GOT3 (cell line): ENCODE results near the gene RNF166.

Experiments
- DNase-seq: peaks from one replicate; lab custom pipeline; 2025; ENCODE audit warnings: mixed read lengths; lab: John Stamatoyannopoulos, UW

Gene RNF166

GRCh38 chr16:88706229-88706964 lies at the start of gene RNF166, which contains the start of gene CTU2:
TSS of gene RNF166 (minus strand) at chr16:88706408. CDS start at chr16:88706325, 83 bp downstream.
TSS of gene CTU2 (plus strand) at chr16:88706503. CDS start at chr16:88706531, 28 bp downstream.
- peak; percentile 52 for DNase-seq

GRCh38 chr16:88754912-88755744 lies 48.9 kb upstream of the RNF166 start:
- DNase-seq = no peak

- DNase-seq = no peak
Observed at GRCh38 chr16:88754109-88754911, 48.1 kb upstream of the RNF166 start.

GRCh38 chr16:88753602-88754001 lies 47.4 kb upstream of the RNF166 start:
- DNase-seq = no peak

GRCh38 chr16:88753191-88753590 lies 47.0 kb upstream of the RNF166 start:
- no peak for DNase-seq

GRCh38 chr16:88752386-88753002 lies 46.3 kb upstream of the RNF166 start:
- DNase-seq = no peak

- DNase-seq = no peak
Observed at GRCh38 chr16:88750854-88751253, 44.6 kb upstream of the RNF166 start.

GRCh38 chr16:88749358-88749757 lies 43.1 kb upstream of the RNF166 start:
- no peak for DNase-seq

GRCh38 chr16:88748364-88748763 lies 42.2 kb upstream of the RNF166 start:
- DNase-seq = no peak

GRCh38 chr16:88747588-88748301 lies 41.5 kb upstream of the RNF166 start:
- DNase-seq = no peak

GRCh38 chr16:88746506-88746905 lies 40.3 kb upstream of the RNF166 start:
- DNase-seq = no peak

- no peak for DNase-seq
Observed at GRCh38 chr16:88744577-88745521, 38.6 kb upstream of the RNF166 start.

- DNase-seq = no peak
Observed at GRCh38 chr16:88743693-88744576, 37.7 kb upstream of the RNF166 start.

- DNase-seq = no peak
Observed at GRCh38 chr16:88742896-88743605, 36.8 kb upstream of the RNF166 start.

GRCh38 chr16:88741368-88741767 lies 35.2 kb upstream of the RNF166 start:
- no peak for DNase-seq

- no peak for DNase-seq
Observed at GRCh38 chr16:88740727-88741055, 34.5 kb upstream of the RNF166 start.

GRCh38 chr16:88739977-88740726 lies 33.9 kb upstream of the RNF166 start:
- DNase-seq = no peak
